GM10847 (cell line): Measurements from ENCODE around the gene ZNF786.

Experiments used
- POLR2A ChIP-seq: IDR thresholded peaks from 2 replicates; pipeline ENCODE4 v1.6.1; 2011; ENCODE audit not compliant: insufficient read length; ENCODE audit errors: extremely low read depth

Gene ZNF786

GRCh38 chr7:149090397-149091195 lies at the start of gene ZNF786:
Gene ZNF786 (minus strand): TSS chr7:149090718. CDS start chr7:149090640, 78 bp downstream.
- peak; percentile 94 for TF ChIP-seq POLR2A

GRCh38 chr7:149136118-149136517 lies 45.6 kb upstream of the ZNF786 start:
- no peak for TF ChIP-seq POLR2A

- TF ChIP-seq POLR2A, result no peak
These were observed 42.7 kb upstream of the ZNF786 start for GRCh38 chr7:149133028-149133710.

GRCh38 chr7:149130572-149131198 lies 40.2 kb upstream of the ZNF786 start:
- TF ChIP-seq POLR2A, result no peak

- peak; percentile 7 for TF ChIP-seq POLR2A
These were observed 36.2 kb upstream of the ZNF786 start for GRCh38 chr7:149126662-149127266.

GRCh38 chr7:149125863-149126661 lies 35.5 kb upstream of the ZNF786 start, which contains the start of gene ZNF425:
Gene ZNF425 (minus strand): TSS chr7:149126324. CDS start chr7:149126213, 111 bp downstream.
- TF ChIP-seq POLR2A, result peak; percentile 98

- TF ChIP-seq POLR2A, result no peak
These were observed 34.8 kb upstream of the ZNF786 start for GRCh38 chr7:149125189-149125862.

- no peak for TF ChIP-seq POLR2A
These were observed 19.5 kb upstream of the ZNF786 start for GRCh38 chr7:149109969-149110368.

- TF ChIP-seq POLR2A, result no peak
These were observed 14.2 kb upstream of the ZNF786 start for GRCh38 chr7:149104749-149105148.

- no peak for TF ChIP-seq POLR2A
These were observed 13.7 kb upstream of the ZNF786 start for GRCh38 chr7:149104214-149104613.

- no peak for TF ChIP-seq POLR2A
These were observed 12.9 kb upstream of the ZNF786 start for GRCh38 chr7:149103424-149103823.

GRCh38 chr7:149102666-149103065 lies 12.1 kb upstream of the ZNF786 start:
- TF ChIP-seq POLR2A, result no peak

- TF ChIP-seq POLR2A, result no peak
These were observed 10.3 kb upstream of the ZNF786 start for GRCh38 chr7:149100821-149101220.

GRCh38 chr7:149099058-149099457 lies 8.5 kb upstream of the ZNF786 start:
- TF ChIP-seq POLR2A, result no peak
